Measurements from ENCODE around the gene SEPHS2. TPM values are rescaled to one million over a fixed set of nuclear protein-coding genes. Genes with fewer than 3 reads are reported as not detected.

SEPHS2 gene
- total and polyA plus RNA-seq, 8 donors = 28.4 to 64.0 (median 32.2) TPM

DNA sequence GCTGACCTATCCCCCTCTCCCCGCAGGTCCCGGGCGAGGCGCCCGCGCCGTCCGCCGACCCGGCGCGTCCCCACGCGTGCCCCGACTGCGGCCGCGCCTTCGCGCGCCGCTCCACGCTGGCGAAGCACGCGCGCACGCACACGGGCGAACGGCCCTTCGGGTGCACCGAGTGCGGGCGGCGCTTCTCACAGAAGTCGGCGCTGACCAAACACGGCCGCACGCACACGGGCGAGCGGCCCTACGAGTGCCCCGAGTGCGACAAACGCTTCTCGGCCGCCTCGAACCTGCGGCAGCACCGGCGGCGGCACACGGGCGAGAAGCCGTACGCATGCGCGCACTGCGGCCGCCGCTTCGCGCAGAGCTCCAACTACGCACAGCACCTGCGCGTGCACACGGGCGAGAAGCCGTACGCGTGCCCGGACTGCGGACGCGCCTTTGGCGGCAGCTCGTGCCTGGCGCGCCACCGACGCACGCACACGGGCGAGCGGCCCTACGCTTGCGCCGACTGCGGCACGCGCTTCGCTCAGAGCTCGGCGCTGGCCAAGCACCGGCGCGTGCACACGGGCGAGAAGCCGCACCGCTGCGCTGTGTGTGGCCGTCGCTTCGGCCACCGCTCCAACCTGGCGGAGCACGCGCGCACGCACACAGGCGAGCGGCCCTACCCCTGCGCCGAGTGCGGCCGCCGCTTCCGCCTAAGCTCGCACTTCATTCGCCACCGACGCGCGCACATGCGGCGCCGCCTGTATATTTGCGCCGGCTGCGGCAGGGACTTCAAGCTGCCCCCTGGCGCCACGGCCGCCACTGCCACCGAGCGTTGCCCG lies 27.9 kb downstream of the SEPHS2 start:
- peaks cover 0 to 28% of the 10 kb centered on the region in 2 donors for H3K36me3 ChIP-seq
- intact Hi-C loops (cut with DNase I) = no loop called here
- DNase-seq (peak; percentile 85 to 96 (median 93)), ATAC-seq (peak; percentile 96)
- no peaks in the 10 kb centered on the region for H3K9me3 ChIP-seq
- TF ChIP-seq, protein P1, sequence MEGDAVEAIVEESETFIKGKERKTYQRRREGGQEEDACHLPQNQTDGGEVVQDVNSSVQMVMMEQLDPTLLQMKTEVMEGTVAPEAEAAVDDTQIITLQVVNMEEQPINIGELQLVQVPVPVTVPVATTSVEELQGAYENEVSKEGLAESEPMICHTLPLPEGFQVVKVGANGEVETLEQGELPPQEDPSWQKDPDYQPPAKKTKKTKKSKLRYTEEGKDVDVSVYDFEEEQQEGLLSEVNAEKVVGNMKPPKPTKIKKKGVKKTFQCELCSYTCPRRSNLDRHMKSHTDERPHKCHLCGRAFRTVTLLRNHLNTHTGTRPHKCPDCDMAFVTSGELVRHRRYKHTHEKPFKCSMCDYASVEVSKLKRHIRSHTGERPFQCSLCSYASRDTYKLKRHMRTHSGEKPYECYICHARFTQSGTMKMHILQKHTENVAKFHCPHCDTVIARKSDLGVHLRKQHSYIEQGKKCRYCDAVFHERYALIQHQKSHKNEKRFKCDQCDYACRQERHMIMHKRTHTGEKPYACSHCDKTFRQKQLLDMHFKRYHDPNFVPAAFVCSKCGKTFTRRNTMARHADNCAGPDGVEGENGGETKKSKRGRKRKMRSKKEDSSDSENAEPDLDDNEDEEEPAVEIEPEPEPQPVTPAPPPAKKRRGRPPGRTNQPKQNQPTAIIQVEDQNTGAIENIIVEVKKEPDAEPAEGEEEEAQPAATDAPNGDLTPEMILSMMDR (IDR thresholded peaks at IDR 0.05) = no peak
- no peaks in the 10 kb centered on the region for H3K27me3 ChIP-seq
- H3K4me3 ChIP-seq = peak overlapping the region; percentile 48 to 61
- peak overlapping the region; percentile 79 to 87 for H3K27ac ChIP-seq
- peaks cover 0 to 17% of the 10 kb centered on the region in 2 donors for H3K4me1 ChIP-seq

DNA sequence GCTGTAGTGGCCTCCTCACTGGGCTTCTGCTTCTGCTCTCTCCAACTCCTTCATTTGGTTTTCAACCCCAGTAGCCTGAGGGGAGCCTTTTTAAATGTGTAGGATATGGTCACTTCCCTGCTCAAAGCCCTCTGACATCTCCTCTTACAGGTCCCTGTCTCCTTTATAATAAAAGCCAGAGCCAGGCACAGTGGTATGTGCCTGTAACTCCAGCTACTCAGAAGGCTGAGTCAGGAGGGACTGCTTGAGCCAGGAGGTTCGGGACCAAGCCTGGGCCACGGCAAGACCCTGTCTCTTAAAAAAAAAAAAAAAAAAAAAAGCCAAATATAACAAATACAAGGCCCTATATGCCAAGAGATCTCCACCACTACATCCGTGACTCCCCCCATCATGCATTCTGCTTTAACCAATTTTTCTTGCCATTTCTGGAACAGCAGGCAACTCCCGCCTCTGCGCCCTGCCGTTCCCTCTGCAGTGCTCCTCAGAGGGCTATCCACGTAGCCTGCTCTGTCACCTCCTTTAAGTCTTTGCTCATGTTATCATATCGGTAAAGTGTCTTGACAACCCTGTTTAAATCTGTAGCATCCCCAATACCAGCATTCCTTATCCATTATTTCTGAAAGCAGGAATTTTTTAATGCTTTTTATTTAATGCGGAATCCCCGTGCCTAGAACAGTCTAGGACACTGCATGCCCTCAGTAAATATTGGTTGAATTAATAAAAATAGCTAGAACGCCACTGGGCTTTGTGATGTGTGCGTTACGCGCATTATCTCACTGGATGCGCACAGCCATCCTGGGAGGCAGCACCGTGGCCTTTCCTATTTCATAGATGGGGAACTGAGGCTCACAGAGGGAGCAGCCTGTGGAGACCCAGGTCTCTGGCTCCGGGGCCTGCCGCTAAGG lies 28.8 kb downstream of the SEPHS2 start:
- Histone ChIP-seq H3K27me3 (no peaks in the 10 kb centered on the region), H3K4me1 (peaks cover 0 to 17% of the 10 kb centered on the region in 2 donors), H3K9me3 (no peaks in the 10 kb centered on the region), H3K36me3 (peaks cover 0 to 25% of the 10 kb centered on the region in 2 donors), H3K27ac (peak overlapping the region; percentile 79 to 87), H3K4me3 (peak overlapping the region; percentile 48 to 61)
- no peak for ATAC-seq
- no peak for DNase-seq
- TF ChIP-seq, protein P1 (IDR thresholded peaks at IDR 0.05) = no peak
- intact Hi-C loops (cut with DNase I) = no loop called here

GRCh38 chr16:30416047-30416603 lies 29.5 kb downstream of the SEPHS2 start:
- DNase-seq = no peak
- H3K36me3 ChIP-seq = peaks cover 0 to 18% of the 10 kb centered on the region in 2 donors
- no peak for ATAC-seq
- H3K4me1 ChIP-seq = peaks cover 0 to 17% of the 10 kb centered on the region in 2 donors
- intact Hi-C loops (cut with DNase I) = no loop called here
- H3K27ac ChIP-seq = no peak overlapping the region
- TF ChIP-seq, protein P1 (IDR thresholded peaks at IDR 0.05) = no peak
- no peaks in the 10 kb centered on the region for H3K9me3 ChIP-seq
- no peaks in the 10 kb centered on the region for H3K27me3 ChIP-seq
- H3K4me3 ChIP-seq = no peak overlapping the region

- DNase-seq = no peak
- H3K9me3 ChIP-seq = no peaks in the 10 kb centered on the region
- peaks cover 3 to 27% of the 10 kb centered on the region in 2 donors for H3K4me1 ChIP-seq
- no peak for ATAC-seq
- TF ChIP-seq, protein P1 (IDR thresholded peaks at IDR 0.05) = no peak
- no peaks in the 10 kb centered on the region for H3K27me3 ChIP-seq
- H3K36me3 ChIP-seq = peaks cover 0 to 18% of the 10 kb centered on the region in 2 donors
- no peak overlapping the region for H3K4me3 ChIP-seq
- intact Hi-C loops (cut with DNase I) = no loop called here
- no peak overlapping the region for H3K27ac ChIP-seq
Measured at GRCh38 chr16:30414159-30414558, 31.5 kb downstream of the SEPHS2 start.
